ENCODE results near the gene NRL.

The NRL gene

GRCh38 chr14:24065408-24065807, 49.3 kb downstream of the NRL start:
- no peak for DNase-seq

- DNase-seq: no peak
These were observed 49.9 kb downstream of the NRL start for GRCh38 chr14:24064856-24065255.

- no peak for DNase-seq
These were observed 50.5 kb downstream of the NRL start for GRCh38 chr14:24064091-24064795.

- DNase-seq: no peak
These were observed 51.4 kb downstream of the NRL start for GRCh38 chr14:24063263-24063836.

- DNase-seq: no peak
These were observed 52.4 kb downstream of the NRL start for GRCh38 chr14:24062216-24062980.

- DNase-seq: no peak
These were observed 53.5 kb downstream of the NRL start for GRCh38 chr14:24060984-24061913.

GRCh38 chr14:24060443-24060842, 54.3 kb downstream of the NRL start:
- no peak for DNase-seq

- no peak for DNase-seq
These were observed 54.8 kb downstream of the NRL start for GRCh38 chr14:24059841-24060388.

- no peak for DNase-seq
These were observed 55.7 kb downstream of the NRL start for GRCh38 chr14:24058951-24059475.

GRCh38 chr14:24058260-24058950, 56.3 kb downstream of the NRL start:
- no peak for DNase-seq

- DNase-seq: no peak
These were observed 56.9 kb downstream of the NRL start for GRCh38 chr14:24057867-24058259.

GRCh38 chr14:24057271-24057670, 57.5 kb downstream of the NRL start:
- no peak for DNase-seq

GRCh38 chr14:24056800-24057184, 58.0 kb downstream of the NRL start:
- peak; percentile 13 for DNase-seq

GRCh38 chr14:24055971-24056799, 58.6 kb downstream of the NRL start:
- DNase-seq: no peak

- no peak for DNase-seq
These were observed 60.1 kb downstream of the NRL start for GRCh38 chr14:24054646-24055045.

GRCh38 chr14:24054324-24054641, 60.5 kb downstream of the NRL start:
- DNase-seq: no peak

GRCh38 chr14:24053548-24054323, 61.0 kb downstream of the NRL start:
- DNase-seq: no peak

GRCh38 chr14:24052656-24053547, 61.8 kb downstream of the NRL start:
- DNase-seq: no peak

All from NCI-H446 treated with DMSO at 0.1 percent for 48 hours (cell line).